Stimulated activated CD8-positive, alpha-beta memory T cell treated with anti-CD3 and anti-CD28 coated beads, Interleukin-12 subunit alpha, Interleukin-12 subunit beta, amount 100 ng/mL, for 1 hour (primary cell): Measurements from ENCODE around the gene ASAP3.
A peak's percentile ranks its signal among the peaks of the same experiment; 100 is the strongest.
"Not testable (repeated sequence)": the region's sequence is repeated elsewhere in the genome, so short reads cannot be mapped to it uniquely, and the experiment has no call there.

Source experiments
- DNase-seq: peaks from one replicate; pipeline ENCODE4 v3.0.0-alpha.2; 2020; ENCODE audit warnings: low read depth

Gene ASAP3

GRCh38 chr1:23514111-23514679 is 30.2 kb upstream of the ASAP3 start:
- DNase-seq, result no peak

DNA sequence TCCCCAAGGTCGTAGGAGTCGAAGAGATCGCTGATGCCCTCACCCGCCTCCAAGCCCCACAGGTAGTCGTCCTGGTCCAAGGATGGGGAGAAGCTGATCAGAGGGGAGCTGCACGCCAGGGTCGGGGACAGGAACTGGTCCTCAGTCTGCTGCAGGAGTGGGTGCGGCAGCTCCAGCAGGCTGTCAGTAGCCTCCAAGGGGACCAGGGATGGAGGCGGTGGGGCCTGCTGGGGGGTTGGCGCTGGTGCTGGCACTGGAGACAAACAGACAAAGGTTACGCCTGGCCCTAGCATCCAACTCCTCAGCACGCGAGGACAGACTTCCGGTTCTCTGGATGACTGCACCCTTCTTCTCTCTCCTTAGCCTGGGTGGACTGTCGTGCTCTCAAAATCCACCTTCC is 25.9 kb upstream of the ASAP3 start:
- DNase-seq, result no peak

GRCh38 chr1:23506376-23507107 is 22.6 kb upstream of the ASAP3 start:
- no peak for DNase-seq

DNA sequence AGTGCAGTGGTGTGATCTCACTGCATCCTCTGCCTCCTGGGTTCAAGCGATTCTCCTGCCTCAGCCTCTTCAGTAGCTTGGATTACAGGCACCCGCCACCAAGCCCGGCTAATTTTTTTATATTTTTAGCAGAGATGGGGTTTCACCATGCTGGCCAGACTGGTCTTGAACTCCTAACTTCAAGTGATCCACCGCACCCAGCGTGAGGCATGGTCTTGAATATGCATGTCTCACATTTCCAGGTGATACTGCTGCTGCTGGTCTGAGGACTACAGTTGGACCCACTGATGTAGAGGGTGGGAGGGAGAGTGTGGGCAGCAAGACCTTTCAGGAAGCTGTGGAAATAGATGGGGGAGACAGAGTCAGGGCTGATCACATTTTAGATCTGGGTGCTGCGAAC is 21.9 kb upstream of the ASAP3 start:
- DNase-seq, result no peak

DNA sequence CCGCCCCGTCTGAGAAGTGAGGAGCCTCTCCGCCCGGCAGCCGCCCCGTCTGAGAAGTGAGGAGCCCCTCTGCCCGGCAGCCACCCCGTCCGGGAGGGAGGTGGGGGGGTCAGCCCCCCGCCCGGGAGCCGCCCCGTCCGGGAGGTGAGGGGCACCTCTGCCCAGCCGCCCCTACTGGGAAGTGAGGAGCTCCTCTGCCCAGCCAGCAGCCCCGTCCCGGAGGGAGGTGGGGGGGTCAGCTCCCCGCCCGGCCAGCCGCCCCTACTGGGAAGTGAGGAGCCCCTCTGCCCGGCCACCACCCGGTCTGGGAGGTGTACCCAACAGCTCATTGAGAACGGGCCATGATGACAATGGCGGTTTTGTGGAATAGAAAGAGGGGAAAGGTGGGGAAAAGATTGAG is 20.2 kb upstream of the ASAP3 start:
- DNase-seq, result not testable (repeated sequence)

GRCh38 chr1:23502951-23503350 is 19.0 kb upstream of the ASAP3 start:
- no peak for DNase-seq

DNA sequence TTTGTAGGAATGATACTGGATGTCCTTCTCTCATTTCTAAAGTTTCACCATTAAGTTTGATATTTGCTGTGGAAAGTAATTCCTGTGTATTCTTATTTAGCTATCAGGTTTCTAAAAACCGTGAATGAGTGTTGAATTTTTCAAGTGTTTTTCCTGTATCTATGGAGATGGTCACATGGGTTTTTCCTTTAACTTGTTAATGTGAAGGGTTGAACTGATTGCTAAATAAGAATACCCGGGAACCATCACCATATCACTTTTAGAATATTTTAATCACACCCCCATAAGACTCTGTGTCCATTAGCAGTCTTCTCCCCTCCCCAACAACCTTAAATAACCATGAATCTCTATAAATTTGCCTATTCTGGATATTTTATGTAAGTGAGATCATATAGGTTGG is 16.5 kb upstream of the ASAP3 start:
- DNase-seq, result no peak

DNA sequence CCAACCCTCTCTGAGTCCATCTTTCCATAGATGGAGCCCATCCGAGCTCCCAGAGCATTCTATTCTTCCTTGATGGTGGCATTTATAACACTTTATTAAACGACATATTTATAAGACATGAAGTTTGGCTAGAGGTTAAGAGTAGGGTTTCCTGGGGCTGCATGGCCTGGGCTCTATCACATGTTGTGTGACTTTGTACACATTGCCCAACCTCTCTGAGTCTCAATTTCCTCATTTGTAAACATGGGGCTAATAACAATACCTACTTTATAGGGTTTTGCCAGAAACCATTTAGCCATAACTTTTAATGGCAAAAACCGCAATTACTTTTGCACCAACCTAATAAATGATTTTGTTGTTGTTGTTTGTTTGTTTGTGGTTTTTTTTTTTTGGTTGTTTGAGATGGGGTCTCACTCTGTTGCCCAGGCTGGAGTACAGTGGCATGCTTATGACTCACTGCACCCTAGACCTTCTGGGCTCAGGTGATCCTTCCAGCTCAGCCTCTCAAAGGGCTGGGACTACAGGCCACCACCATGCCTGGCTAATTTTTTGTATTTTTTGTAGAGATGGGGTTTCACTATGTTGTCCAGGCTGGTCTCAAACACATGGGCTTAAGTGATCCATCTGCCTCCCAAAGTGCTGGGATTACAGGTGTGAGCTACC is 13.9 kb upstream of the ASAP3 start:
- no peak for DNase-seq

GRCh38 chr1:23496490-23497181 is 12.7 kb upstream of the ASAP3 start:
- DNase-seq, result no peak

DNA sequence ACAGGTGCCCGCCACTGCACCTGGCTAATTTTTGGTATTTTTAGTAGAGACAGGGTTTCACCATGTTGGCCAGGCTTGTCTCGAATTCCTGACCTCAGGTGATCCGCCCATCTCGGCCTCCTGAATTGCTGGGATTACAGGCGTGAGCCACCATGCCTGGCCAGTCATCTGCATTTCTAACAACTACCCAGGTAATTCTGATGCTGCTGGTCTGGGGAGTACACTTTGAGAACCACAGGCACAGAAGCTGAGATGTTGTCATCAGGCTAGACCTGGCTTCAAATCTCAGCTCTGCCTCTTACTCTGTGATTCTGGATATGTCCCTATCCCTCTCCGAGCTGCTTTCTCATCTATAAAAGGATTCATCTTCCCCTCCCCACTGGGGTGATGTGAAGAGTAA is 10.9 kb upstream of the ASAP3 start:
- DNase-seq, result not testable (repeated sequence)

GRCh38 chr1:23492776-23493175 is 8.8 kb upstream of the ASAP3 start:
- not testable (repeated sequence) for DNase-seq

- DNase-seq, result no peak
These were observed 8.2 kb upstream of the ASAP3 start for GRCh38 chr1:23492132-23492720.

DNA sequence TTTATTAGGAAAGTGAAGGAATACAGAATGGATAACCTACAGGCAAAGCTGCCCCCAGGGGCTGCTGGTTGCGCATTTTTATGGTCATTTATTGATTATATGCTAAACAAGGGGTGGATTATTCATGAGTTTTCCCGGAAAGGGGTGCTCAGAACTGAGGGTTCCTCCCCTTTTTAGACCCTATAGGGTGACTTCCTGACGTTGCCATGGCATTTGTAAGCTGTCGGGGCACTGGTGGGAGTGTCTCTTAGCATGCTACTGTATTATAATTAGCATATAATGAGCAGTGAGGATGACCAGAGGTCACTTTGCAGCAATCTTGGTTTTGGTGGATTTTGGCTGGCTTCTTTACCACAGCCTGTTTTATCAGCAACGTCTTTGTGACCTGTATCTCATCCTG is 5.9 kb upstream of the ASAP3 start:
- DNase-seq, result no peak

GRCh38 chr1:23485002-23485332 is 988 bp upstream of the ASAP3 start:
- DNase-seq, result no peak

GRCh38 chr1:23484253-23485001 is 448 bp upstream of the ASAP3 start:
- DNase-seq, result peak; percentile 82

GRCh38 chr1:23481904-23482303 is 2.1 kb downstream of the ASAP3 start:
- no peak for DNase-seq

- no peak for DNase-seq
These were observed 2.9 kb downstream of the ASAP3 start for GRCh38 chr1:23481026-23481597.

GRCh38 chr1:23480187-23481025 is 3.6 kb downstream of the ASAP3 start:
- no peak for DNase-seq

DNA sequence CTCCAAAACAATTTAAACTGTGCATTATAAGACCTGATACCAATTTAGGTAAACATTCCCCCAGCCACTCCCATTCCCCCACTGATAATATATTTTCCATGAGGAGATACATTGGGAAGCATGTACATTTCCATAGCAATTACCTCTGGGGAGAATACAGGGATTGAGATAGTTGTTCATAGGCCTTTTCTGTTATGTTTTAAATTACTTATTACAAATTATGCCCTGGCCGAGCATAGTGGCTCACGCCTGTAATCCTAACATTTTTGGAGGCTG is 4.4 kb downstream of the ASAP3 start:
- DNase-seq, result no peak

- no peak for DNase-seq
These were observed 4.9 kb downstream of the ASAP3 start for GRCh38 chr1:23478896-23479665.
